ENCODE data around the gene SCRN1. TPM values are rescaled to one million over a fixed set of nuclear protein-coding genes. Genes with fewer than 3 reads are reported as not detected.

The SCRN1 gene
- total RNA-seq, 2 donors from 2014 or later: 33.8 to 99.8 TPM

GRCh38 chr7:29974286-29974685 is 15.3 kb downstream of the SCRN1 start:
- Histone ChIP-seq H3K4me3 (no peak overlapping the region), H3K27me3 (replicated peaks; ENCODE audit: insufficient read depth) (no peaks in the 10 kb centered on the region), H3K4me1 (replicated peaks) (no peaks in the 10 kb centered on the region), H3K9me3 (no peaks in the 10 kb centered on the region), H3K27ac (no peak overlapping the region), H3K36me3 (no peaks in the 10 kb centered on the region)
- TF ChIP-seq, protein P1, sequence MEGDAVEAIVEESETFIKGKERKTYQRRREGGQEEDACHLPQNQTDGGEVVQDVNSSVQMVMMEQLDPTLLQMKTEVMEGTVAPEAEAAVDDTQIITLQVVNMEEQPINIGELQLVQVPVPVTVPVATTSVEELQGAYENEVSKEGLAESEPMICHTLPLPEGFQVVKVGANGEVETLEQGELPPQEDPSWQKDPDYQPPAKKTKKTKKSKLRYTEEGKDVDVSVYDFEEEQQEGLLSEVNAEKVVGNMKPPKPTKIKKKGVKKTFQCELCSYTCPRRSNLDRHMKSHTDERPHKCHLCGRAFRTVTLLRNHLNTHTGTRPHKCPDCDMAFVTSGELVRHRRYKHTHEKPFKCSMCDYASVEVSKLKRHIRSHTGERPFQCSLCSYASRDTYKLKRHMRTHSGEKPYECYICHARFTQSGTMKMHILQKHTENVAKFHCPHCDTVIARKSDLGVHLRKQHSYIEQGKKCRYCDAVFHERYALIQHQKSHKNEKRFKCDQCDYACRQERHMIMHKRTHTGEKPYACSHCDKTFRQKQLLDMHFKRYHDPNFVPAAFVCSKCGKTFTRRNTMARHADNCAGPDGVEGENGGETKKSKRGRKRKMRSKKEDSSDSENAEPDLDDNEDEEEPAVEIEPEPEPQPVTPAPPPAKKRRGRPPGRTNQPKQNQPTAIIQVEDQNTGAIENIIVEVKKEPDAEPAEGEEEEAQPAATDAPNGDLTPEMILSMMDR (IDR thresholded peaks at IDR 0.05): no peak
- TF ChIP-seq POLR2AphosphoS5 (IDR thresholded peaks at IDR 0.05) (no peak), POLR2A (IDR thresholded peaks at IDR 0.05) (no peak)
- intact Hi-C loops (cut with DNase I): no loop called here
- no peak for DNase-seq (ENCODE audit: low spot score)
- WGBS: 87% methylated on average over 3 of the region's 3 CpGs

DNA sequence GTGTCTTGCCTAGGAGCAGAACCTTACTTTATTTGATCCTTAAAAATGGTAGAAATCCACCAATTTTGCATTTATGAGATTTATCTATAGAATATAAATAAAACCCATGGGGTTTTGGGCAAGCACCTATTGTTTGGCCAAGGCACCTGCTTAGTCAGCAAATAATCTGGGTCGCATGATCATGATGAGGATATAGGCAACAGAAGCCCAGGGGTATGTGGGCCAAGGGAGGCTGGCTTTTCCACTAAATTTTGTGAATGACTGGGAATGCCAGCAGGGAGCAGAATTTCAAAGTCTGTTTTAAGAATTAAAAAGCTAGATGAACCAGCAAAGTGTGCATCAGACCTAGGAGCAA is 17.3 kb downstream of the SCRN1 start:
- no peaks in the 10 kb centered on the region for H3K27me3 ChIP-seq (replicated peaks; ENCODE audit: insufficient read depth)
- no peak for TF ChIP-seq POLR2AphosphoS5 (IDR thresholded peaks at IDR 0.05)
- TF ChIP-seq, protein P1 (IDR thresholded peaks at IDR 0.05): no peak
- TF ChIP-seq POLR2A (IDR thresholded peaks at IDR 0.05): no peak
- intact Hi-C loops (cut with DNase I): no loop called here
- DNase-seq (ENCODE audit: low spot score): no peak
- no peak overlapping the region for H3K27ac ChIP-seq
- no peaks in the 10 kb centered on the region for H3K4me1 ChIP-seq (replicated peaks)
- H3K4me3 ChIP-seq: no peak overlapping the region
- 95% methylated on average over 1 of the region's 1 CpG for WGBS
- no peaks in the 10 kb centered on the region for H3K36me3 ChIP-seq
- H3K9me3 ChIP-seq: no peaks in the 10 kb centered on the region

GRCh38 chr7:29971566-29972314 is 17.9 kb downstream of the SCRN1 start:
- Histone ChIP-seq H3K27ac (no peak overlapping the region), H3K4me1 (replicated peaks) (no peaks in the 10 kb centered on the region), H3K9me3 (no peaks in the 10 kb centered on the region), H3K36me3 (no peaks in the 10 kb centered on the region), H3K27me3 (replicated peaks; ENCODE audit: insufficient read depth) (no peaks in the 10 kb centered on the region), H3K4me3 (no peak overlapping the region)
- intact Hi-C loops (cut with DNase I): no loop called here
- no peak for DNase-seq (ENCODE audit: low spot score)
- WGBS: 76% methylated on average over 5 of the region's 5 CpGs
- TF ChIP-seq, protein P1 (IDR thresholded peaks at IDR 0.05): no peak
- no peak for TF ChIP-seq POLR2AphosphoS5 (IDR thresholded peaks at IDR 0.05)
- TF ChIP-seq POLR2A (IDR thresholded peaks at IDR 0.05): no peak

DNA sequence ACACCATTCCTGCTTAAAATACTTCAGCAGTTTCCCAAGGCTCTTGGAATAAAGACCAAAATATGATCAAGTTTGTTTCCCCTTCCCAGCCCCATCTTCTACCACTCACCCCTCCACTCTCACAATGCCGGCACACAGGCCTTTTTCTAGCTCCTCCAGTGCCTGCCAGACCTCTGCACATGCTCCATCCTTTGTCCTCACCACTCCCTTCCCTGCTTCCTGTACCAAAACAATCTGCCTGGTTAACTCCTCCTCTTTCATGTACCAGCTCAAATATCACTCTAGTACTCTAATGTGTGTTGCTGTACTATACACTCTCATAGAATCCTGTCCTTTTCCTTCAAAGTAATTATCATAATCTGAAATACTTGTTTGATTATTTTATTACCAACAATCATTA is 19.4 kb downstream of the SCRN1 start:
- DNase-seq (ENCODE audit: low spot score): no peak
- no peaks in the 10 kb centered on the region for H3K9me3 ChIP-seq
- no peaks in the 10 kb centered on the region for H3K4me1 ChIP-seq (replicated peaks)
- WGBS: 79% methylated on average over 1 of the region's 1 CpG
- intact Hi-C loops (cut with DNase I): no loop called here
- H3K4me3 ChIP-seq: no peak overlapping the region
- TF ChIP-seq, protein P1 (IDR thresholded peaks at IDR 0.05): no peak
- TF ChIP-seq POLR2A (IDR thresholded peaks at IDR 0.05): no peak
- no peak for TF ChIP-seq POLR2AphosphoS5 (IDR thresholded peaks at IDR 0.05)
- H3K27me3 ChIP-seq (replicated peaks; ENCODE audit: insufficient read depth): no peaks in the 10 kb centered on the region
- no peaks in the 10 kb centered on the region for H3K36me3 ChIP-seq
- no peak overlapping the region for H3K27ac ChIP-seq

GRCh38 chr7:29969738-29970137 is 19.9 kb downstream of the SCRN1 start:
- intact Hi-C loops (cut with DNase I): no loop called here
- H3K4me1 ChIP-seq (replicated peaks): no peaks in the 10 kb centered on the region
- WGBS: 78% methylated on average over 2 of the region's 2 CpGs

More at GRCh38 chr7:29969738-29970137, 19.9 kb downstream of the SCRN1 start:
- Histone ChIP-seq H3K9me3 (no peaks in the 10 kb centered on the region), H3K36me3 (no peaks in the 10 kb centered on the region), H3K27me3 (replicated peaks; ENCODE audit: insufficient read depth) (no peaks in the 10 kb centered on the region), H3K4me3 (no peak overlapping the region), H3K27ac (no peak overlapping the region)
- no peak for TF ChIP-seq POLR2AphosphoS5 (IDR thresholded peaks at IDR 0.05)
- no peak for DNase-seq (ENCODE audit: low spot score)

Measured in prostate gland (tissue), 2 donors.